A673 (cell line): ENCODE measurements around the gene CD163L1.

Experiments
- CTCF ChIP-seq: fragments of 300-800, 200-600 bp; sonication (generic); conservative IDR thresholded peaks from 2 replicates; pipeline ENCODE4 v1.5.1; 2017; ENCODE audit warnings: low read depth, mild to moderate bottlenecking, antibody characterized with exemption, low read length, moderate library complexity, mixed read lengths
- EZH2 ChIP-seq: fragments of 200-600 bp; sonication (generic); IDR thresholded peaks from 2 replicates; pipeline ENCODE4 v1.6.1; 2017; ENCODE audit warnings: borderline replicate concordance, low read depth, mild to moderate bottlenecking, mixed read lengths, antibody characterized with exemption, low read length; ENCODE audit not compliant: poor library complexity, severe bottlenecking

DNA sequence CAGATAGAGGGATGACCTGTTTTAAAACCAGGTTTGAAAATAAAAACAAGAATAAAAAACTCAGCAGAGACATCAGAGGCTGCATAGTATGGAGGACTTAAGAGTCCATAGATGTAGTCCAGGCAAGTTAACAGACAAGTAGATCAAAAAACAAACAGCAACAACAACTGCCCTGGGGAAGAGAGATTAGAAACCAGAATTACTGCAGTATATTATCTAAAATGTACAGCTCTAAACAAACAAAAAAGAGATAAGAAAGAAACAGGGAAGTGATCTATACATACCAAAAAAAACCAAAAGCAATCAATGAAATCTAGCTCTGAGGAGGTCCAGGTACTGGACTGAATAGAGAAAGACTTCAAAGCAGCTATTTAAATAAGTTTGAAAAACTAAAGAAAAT lies 91.3 kb downstream of the CD163L1 start:
- TF ChIP-seq CTCF (no peak), EZH2 (no peak)
